ENCODE results near the gene AACS.

AACS gene

DNA sequence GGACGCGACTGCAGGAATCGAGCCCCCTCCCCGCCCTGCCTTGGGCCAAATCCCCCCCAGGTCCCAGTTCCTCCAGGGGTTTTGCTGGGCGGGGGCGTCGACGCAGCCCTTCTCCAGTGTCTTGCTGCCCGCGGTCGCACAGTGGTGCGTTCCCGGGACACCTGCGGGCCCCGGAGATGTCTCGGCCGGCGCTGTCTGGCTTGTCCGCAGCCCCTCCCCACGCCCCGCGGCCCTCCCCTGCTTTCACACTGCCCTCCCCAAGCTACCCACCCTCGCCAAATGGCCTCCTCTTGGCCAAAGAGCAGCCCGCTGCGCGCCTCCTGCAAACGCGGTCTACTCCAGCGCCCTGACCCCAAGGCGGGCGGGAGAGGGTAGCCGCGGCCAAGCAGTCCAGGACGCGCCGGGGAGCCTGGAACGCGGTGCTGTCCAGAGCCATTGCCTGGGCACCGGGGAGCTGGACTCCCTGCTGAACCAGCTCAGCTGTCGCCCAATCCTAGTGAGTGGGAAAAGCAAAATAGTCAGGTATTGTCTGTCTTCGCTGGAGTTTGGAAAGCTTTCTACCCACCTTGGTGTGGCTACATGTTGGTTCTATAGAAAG is 122.0 kb downstream of the AACS start (continued):
- TF ChIP-seq, protein P1, sequence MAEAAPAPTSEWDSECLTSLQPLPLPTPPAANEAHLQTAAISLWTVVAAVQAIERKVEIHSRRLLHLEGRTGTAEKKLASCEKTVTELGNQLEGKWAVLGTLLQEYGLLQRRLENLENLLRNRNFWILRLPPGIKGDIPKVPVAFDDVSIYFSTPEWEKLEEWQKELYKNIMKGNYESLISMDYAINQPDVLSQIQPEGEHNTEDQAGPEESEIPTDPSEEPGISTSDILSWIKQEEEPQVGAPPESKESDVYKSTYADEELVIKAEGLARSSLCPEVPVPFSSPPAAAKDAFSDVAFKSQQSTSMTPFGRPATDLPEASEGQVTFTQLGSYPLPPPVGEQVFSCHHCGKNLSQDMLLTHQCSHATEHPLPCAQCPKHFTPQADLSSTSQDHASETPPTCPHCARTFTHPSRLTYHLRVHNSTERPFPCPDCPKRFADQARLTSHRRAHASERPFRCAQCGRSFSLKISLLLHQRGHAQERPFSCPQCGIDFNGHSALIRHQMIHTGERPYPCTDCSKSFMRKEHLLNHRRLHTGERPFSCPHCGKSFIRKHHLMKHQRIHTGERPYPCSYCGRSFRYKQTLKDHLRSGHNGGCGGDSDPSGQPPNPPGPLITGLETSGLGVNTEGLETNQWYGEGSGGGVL (tag by site-specific recombination; IDR thresholded peaks at IDR 0.05), result 0 out of 2 replicates have a peak, but pooled peaks have one; percentile 19
- no peak for TF ChIP-seq ZNF768 (tag by site-specific recombination; IDR thresholded peaks at IDR 0.05)
- TF ChIP-seq ZNF114 (tag by site-specific recombination; IDR thresholded peaks at IDR 0.05), result no peak
- TF ChIP-seq SP3 (tag by site-specific recombination; IDR thresholded peaks at IDR 0.05), result peak; percentile 45
- 0 out of 2 replicates have a peak, but pooled peaks have one; percentile 11 for TF ChIP-seq ZBTB8A (tag by site-specific recombination; IDR thresholded peaks at IDR 0.05)
- TF ChIP-seq, protein P2, sequence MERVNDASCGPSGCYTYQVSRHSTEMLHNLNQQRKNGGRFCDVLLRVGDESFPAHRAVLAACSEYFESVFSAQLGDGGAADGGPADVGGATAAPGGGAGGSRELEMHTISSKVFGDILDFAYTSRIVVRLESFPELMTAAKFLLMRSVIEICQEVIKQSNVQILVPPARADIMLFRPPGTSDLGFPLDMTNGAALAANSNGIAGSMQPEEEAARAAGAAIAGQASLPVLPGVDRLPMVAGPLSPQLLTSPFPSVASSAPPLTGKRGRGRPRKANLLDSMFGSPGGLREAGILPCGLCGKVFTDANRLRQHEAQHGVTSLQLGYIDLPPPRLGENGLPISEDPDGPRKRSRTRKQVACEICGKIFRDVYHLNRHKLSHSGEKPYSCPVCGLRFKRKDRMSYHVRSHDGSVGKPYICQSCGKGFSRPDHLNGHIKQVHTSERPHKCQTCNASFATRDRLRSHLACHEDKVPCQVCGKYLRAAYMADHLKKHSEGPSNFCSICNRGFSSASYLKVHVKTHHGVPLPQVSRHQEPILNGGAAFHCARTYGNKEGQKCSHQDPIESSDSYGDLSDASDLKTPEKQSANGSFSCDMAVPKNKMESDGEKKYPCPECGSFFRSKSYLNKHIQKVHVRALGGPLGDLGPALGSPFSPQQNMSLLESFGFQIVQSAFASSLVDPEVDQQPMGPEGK (tag by site-specific recombination; IDR thresholded peaks at IDR 0.05), result peak; percentile 43; the same call in 1 of the 2 replicates
- peak; percentile 49; the same call in 1 of the 2 replicates for TF ChIP-seq ZBTB20 (tag by site-specific recombination; IDR thresholded peaks at IDR 0.05)
- no peak for TF ChIP-seq SCRT2 (tag by site-specific recombination; IDR thresholded peaks at IDR 0.05)
- TF ChIP-seq ZNF112 (tag by site-specific recombination; IDR thresholded peaks at IDR 0.05), result no peak
- TF ChIP-seq ZNF626 (tag by site-specific recombination; IDR thresholded peaks at IDR 0.05), result no peak
- TF ChIP-seq ZNF341 (tag by site-specific recombination; IDR thresholded peaks at IDR 0.05; ENCODE audit: low read depth), result 0 out of 2 replicates have a peak, but pooled peaks have one; percentile 22
- TF ChIP-seq ZSCAN16 (tag by site-specific recombination; IDR thresholded peaks at IDR 0.05), result no peak

DNA sequence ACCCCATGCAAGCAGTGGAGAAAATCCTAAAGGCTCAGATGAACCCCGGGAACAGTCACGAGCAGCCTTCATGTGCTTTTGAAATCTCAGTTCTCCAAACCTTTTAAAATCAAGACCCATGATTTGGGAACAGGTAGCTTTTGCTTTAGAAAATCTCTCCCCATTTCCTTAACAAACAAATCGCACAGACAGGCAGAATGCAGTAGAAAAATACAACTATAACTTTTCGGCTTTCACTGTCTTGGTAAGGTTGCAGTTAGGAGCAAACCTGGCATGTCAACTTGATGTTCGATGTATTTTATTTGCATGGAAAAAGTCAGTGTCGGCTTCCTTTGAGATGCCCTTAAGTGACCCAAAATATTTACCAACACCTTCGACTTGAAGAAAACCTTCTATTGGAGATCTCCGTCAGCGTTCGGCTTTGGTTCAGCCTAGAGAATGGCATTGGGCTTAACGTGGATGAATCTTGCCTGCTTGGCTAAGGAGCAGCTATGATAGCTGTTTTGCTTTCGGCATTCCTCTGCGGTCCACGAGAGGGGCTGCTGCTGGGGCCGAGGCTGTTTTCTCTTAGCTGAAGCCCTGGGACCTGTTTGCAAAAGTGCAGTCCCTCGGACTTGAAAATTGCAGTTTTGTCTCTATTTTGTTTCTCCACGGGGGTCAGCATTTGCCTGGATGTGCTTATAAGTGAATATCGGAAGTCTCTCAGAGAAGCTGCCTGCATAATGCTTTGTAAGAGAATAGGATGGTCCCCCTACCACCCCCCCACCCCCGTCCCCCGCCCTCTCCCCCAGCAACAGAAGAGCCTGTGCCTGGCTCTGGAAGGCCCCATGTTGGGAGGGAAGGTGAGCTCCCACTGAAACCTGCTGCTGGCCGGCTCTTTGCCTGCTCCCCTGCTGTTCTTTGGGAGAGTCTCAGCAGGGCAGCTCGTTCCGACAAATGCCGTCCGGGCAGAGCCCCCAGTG is 122.8 kb downstream of the AACS start:
- CTCF ChIA-PET, result interaction anchor here (0.6 to 1.4 kb wide), 6 partner anchors 10 to 212 kb away, joined by 3 to 8 read pairs (median 3); no protein-coding TSS in a partner anchor
- Histone ChIP-seq H3K4me3 (ENCODE audit: low read depth, low read length) (no peak overlapping the region), H3K36me3 (ENCODE audit: control insufficient read depth in 2 of 2, insufficient read depth in 1 of 2, low read length in 2 of 2) (no peaks in the 10 kb centered on the region), H3K4me1 (ENCODE audit: control insufficient read depth, insufficient read depth, low read length) (peaks cover 12% of the 10 kb centered on the region), H3K27ac (ENCODE audit: extremely low read depth, low read depth, low read length) (no peak overlapping the region), H3K9me3 (ENCODE audit: control insufficient read depth, insufficient read depth, low read depth, low read length) (no peaks in the 10 kb centered on the region)
- TF ChIP-seq, protein P3, sequence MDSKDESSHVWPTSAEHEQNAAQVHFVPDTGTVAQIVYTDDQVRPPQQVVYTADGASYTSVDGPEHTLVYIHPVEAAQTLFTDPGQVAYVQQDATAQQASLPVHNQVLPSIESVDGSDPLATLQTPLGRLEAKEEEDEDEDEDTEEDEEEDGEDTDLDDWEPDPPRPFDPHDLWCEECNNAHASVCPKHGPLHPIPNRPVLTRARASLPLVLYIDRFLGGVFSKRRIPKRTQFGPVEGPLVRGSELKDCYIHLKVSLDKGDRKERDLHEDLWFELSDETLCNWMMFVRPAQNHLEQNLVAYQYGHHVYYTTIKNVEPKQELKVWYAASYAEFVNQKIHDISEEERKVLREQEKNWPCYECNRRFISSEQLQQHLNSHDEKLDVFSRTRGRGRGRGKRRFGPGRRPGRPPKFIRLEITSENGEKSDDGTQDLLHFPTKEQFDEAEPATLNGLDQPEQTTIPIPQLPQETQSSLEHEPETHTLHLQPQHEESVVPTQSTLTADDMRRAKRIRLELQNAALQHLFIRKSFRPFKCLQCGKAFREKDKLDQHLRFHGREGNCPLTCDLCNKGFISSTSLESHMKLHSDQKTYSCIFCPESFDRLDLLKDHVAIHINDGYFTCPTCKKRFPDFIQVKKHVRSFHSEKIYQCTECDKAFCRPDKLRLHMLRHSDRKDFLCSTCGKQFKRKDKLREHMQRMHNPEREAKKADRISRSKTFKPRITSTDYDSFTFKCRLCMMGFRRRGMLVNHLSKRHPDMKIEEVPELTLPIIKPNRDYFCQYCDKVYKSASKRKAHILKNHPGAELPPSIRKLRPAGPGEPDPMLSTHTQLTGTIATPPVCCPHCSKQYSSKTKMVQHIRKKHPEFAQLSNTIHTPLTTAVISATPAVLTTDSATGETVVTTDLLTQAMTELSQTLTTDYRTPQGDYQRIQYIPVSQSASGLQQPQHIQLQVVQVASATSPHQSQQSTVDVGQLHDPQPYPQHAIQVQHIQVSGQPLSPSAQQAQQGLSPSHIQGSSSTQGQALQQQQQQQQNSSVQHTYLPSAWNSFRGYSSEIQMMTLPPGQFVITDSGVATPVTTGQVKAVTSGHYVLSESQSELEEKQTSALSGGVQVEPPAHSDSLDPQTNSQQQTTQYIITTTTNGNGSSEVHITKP (tag by site-specific recombination; IDR thresholded peaks at IDR 0.05), result peak; percentile 73
- TF ChIP-seq ZFHX2 (tag by site-specific recombination; conservative IDR thresholded peaks at IDR 0.05), result no peak
- peak; percentile 78 for TF ChIP-seq ZBTB17 (tag by site-specific recombination; IDR thresholded peaks at IDR 0.05)
- TF ChIP-seq ZIC2 (tag by site-specific recombination; IDR thresholded peaks at IDR 0.05), result peak; percentile 92
- 0 out of 2 replicates have a peak, but pooled peaks have one; percentile 5 for TF ChIP-seq ZNF335 (tag by site-specific recombination; conservative IDR thresholded peaks at IDR 0.05)
- POLR2A ChIA-PET, result interaction anchor here (0.7 to 1.3 kb wide), 2 partner anchors 32 to 124 kb away, joined by 3 to 4 read pairs; no protein-coding TSS in a partner anchor
